HEK293T (cell line): ENCODE measurements around the gene CDC123.

Experiments used
- ARNT ChIP-seq: fragments of 450-650 bp; IDR thresholded peaks from 2 replicates; pipeline ENCODE4 v1.6.1; 2017; ENCODE audit warnings: mild to moderate bottlenecking
- ELF4 ChIP-seq: fragments of 450-650 bp; IDR thresholded peaks from 2 replicates; pipeline ENCODE4 v1.6.1; 2017; ENCODE audit warnings: antibody characterized with exemption
- FOXK2 ChIP-seq: fragments of 450-650 bp; IDR thresholded peaks from 2 replicates; pipeline ENCODE4 v1.6.1; 2016; ENCODE audit warnings: mild to moderate bottlenecking
- FOXM1 ChIP-seq: fragments of 450-650 bp; IDR thresholded peaks from 2 replicates; pipeline ENCODE4 v1.6.1; 2017; ENCODE audit warnings: mild to moderate bottlenecking, borderline replicate concordance
- L3MBTL2 ChIP-seq: fragments of 450-650 bp; conservative IDR thresholded peaks from 2 replicates; pipeline ENCODE4 v1.6.1; 2016; ENCODE audit warnings: mild to moderate bottlenecking
- NFRKB ChIP-seq: fragments of 450-650 bp; IDR thresholded peaks from 2 replicates; pipeline ENCODE4 v1.6.1; 2016; ENCODE audit warnings: mild to moderate bottlenecking, moderate library complexity
- SP1 ChIP-seq: fragments of 450-650 bp; IDR thresholded peaks from 2 replicates; pipeline ENCODE4 v1.6.1; 2017
- SUZ12 ChIP-seq: fragments of 450-650 bp; IDR thresholded peaks from 2 replicates; pipeline ENCODE4 v1.6.1; 2016; ENCODE audit warnings: mild to moderate bottlenecking
- ZNF384 ChIP-seq: fragments of 450-650 bp; IDR thresholded peaks from 2 replicates; pipeline ENCODE4 v1.6.1; 2016
- TF ChIP-seq, protein P1 (sequence below): fragments of 450-650 bp; IDR thresholded peaks from 2 replicates; pipeline ENCODE4 v1.6.1; 2016

DNA sequence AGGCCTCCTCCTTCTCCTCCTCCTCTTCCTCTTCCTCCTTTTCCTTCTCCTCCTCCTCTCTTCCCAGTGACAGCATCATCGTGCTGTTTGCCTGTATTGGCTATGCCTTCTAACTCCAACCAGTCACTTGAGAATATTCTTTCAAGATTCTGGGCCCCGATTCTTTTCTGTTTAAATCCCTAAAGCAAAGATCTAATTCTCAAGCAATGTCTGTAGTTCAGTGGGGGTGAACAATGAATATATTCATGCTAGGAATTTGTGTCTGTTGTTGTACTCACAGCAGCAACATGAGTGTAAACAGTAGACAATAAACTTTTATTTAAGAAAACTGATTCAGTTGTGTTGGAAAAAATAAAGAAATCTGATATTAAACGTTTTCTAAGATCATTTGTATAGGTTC is 31.0 kb upstream of the CDC123 start:
- TF ChIP-seq ELF4 (no peak), NFRKB (no peak), ARNT (no peak), FOXM1 (no peak), SUZ12 (no peak), SP1 (no peak), FOXK2 (no peak), ZNF384 (no peak), L3MBTL2 (no peak)
- TF ChIP-seq, protein P1, sequence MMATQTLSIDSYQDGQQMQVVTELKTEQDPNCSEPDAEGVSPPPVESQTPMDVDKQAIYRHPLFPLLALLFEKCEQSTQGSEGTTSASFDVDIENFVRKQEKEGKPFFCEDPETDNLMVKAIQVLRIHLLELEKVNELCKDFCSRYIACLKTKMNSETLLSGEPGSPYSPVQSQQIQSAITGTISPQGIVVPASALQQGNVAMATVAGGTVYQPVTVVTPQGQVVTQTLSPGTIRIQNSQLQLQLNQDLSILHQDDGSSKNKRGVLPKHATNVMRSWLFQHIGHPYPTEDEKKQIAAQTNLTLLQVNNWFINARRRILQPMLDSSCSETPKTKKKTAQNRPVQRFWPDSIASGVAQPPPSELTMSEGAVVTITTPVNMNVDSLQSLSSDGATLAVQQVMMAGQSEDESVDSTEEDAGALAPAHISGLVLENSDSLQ = no peak
